Activated naive CD8-positive, alpha-beta T cell (primary cell): ENCODE data around the gene ROS1.

Experiments used
- H3K27ac Mint-ChIP-seq: one replicate; pipeline ENCODE4 v1.8.0; 2021; ENCODE audit warnings: mixed read lengths
- H3K27me3 Mint-ChIP-seq: one replicate; pipeline ENCODE4 v1.8.0; 2021; ENCODE audit warnings: mixed read lengths
- H3K36me3 Mint-ChIP-seq: one replicate; pipeline ENCODE4 v1.8.0; 2021; ENCODE audit warnings: mixed read lengths
- H3K4me1 Mint-ChIP-seq: one replicate; pipeline ENCODE4 v1.8.0; 2021; ENCODE audit warnings: low read depth, mixed read lengths
- H3K4me3 Mint-ChIP-seq: one replicate; pipeline ENCODE4 v1.8.0; 2021; ENCODE audit warnings: mild to moderate bottlenecking, mixed read lengths
- H3K9me3 Mint-ChIP-seq: one replicate; pipeline ENCODE4 v1.8.0; 2021; ENCODE audit warnings: low read depth, mixed read lengths

Gene ROS1

DNA sequence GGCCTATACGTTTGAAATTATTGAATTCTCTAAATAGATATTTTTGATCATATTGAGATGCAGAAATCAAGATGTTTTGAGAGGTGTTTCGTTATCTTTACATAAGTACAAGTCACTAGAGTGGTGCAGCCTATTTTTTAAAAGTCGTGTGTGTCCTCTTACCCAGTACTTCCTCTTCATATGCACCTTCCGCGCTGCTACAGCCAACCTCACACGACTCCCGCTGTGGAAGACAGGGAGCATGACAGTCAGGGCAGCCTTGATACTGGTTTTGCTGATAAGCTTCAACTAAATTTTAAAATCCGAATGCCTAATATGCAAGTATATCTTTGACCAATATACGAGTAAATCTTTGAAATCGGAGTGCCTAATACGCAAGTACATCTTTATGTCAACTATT lies 16.3 kb downstream of the ROS1 start:
- Mint-ChIP-seq H3K9me3 (no peaks in the 10 kb centered on the region), H3K27me3 (peaks cover 11% of the 10 kb centered on the region), H3K4me1 (no peaks in the 10 kb centered on the region), H3K36me3 (no peaks in the 10 kb centered on the region), H3K4me3 (no peak overlapping the region), H3K27ac (no peak overlapping the region)

DNA sequence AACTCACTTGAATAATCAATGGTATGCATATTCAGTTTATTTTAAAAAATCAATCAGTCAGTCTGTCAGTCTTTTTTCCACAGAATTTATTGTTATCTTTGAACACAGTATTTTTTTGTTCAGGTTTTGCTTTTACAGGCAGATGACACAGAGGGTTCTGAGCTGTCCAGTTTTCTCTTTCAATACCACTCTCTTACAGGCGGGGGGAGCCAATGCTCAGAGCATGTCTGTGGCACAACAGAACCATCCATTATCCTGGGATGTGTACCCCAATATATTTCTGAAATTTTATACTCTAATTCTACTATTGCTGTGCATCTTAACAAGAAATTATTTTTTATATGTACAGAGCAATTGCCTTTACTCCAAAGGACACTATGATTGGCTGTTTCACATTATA lies 21.2 kb downstream of the ROS1 start:
- Mint-ChIP-seq H3K36me3 (no peaks in the 10 kb centered on the region), H3K27ac (no peak overlapping the region), H3K4me1 (no peaks in the 10 kb centered on the region), H3K9me3 (no peaks in the 10 kb centered on the region), H3K27me3 (peaks cover 3% of the 10 kb centered on the region), H3K4me3 (no peak overlapping the region)

DNA sequence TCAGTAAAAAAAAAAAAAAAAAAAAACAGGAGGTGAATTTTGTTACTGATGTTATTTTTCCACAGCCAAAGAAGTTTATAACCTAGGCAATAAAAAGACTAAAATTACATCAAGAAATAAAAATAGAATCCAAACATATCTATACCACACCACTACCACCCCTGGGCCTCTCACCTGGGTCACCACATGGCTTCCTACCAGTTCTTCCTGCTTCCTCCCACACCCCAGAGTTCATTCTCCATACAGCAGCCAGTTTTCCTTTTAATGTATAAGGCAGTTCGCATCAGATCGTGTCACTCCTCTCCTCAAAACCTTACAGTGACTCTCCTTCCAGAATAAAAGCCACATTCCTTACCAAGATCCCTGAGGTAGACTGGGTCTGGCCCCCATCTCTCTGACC lies 23.9 kb downstream of the ROS1 start:
- H3K36me3 Mint-ChIP-seq: no peaks in the 10 kb centered on the region
- no peaks in the 10 kb centered on the region for H3K4me1 Mint-ChIP-seq
- peaks cover 2% of the 10 kb centered on the region for H3K27me3 Mint-ChIP-seq
- H3K27ac Mint-ChIP-seq: no peak overlapping the region
- no peak overlapping the region for H3K4me3 Mint-ChIP-seq
- no peaks in the 10 kb centered on the region for H3K9me3 Mint-ChIP-seq

DNA sequence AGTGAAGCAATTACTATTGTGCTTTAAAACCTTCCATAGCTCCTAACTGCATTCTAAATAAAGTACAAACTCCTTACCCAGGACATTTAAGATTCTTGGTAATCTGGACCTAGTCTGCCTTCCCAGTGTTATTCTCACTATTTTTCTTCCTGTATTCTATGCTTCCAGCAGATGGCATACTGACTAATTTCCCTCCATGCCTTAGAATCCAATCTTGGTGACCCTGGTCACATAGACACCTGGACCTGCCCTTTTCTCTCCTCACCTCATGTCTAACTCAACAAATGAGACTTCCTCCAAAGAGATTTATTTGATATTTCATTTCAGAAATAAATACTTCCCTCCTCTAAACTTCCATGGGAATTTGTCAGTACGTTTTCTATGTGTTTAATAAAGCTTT lies 25.8 kb downstream of the ROS1 start:
- Mint-ChIP-seq H3K36me3 (no peaks in the 10 kb centered on the region), H3K4me1 (no peaks in the 10 kb centered on the region), H3K27me3 (peaks cover 2% of the 10 kb centered on the region), H3K4me3 (no peak overlapping the region), H3K9me3 (no peaks in the 10 kb centered on the region), H3K27ac (no peak overlapping the region)

DNA sequence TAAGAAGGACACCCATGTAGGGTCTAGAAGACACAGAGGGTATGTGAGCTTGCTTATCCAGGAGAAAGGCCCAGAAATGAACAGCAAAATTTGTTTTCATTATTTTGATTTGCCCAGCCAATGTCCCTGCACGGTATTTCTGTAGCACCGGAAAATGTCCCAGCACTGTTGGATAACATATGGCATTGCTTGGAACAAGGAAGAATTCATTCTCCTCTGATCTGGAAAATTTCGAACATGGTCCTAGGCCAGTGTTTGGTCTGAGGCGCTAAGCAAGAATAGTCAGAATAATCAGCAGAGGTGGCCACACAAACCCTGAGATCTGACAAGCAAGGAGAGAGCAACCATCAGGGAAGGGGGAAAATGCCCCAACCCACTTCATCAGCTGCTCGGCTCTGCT lies 26.6 kb downstream of the ROS1 start:
- Mint-ChIP-seq H3K4me1 (no peaks in the 10 kb centered on the region), H3K27me3 (peaks cover 3% of the 10 kb centered on the region), H3K27ac (no peak overlapping the region), H3K4me3 (no peak overlapping the region), H3K9me3 (no peaks in the 10 kb centered on the region), H3K36me3 (no peaks in the 10 kb centered on the region)

DNA sequence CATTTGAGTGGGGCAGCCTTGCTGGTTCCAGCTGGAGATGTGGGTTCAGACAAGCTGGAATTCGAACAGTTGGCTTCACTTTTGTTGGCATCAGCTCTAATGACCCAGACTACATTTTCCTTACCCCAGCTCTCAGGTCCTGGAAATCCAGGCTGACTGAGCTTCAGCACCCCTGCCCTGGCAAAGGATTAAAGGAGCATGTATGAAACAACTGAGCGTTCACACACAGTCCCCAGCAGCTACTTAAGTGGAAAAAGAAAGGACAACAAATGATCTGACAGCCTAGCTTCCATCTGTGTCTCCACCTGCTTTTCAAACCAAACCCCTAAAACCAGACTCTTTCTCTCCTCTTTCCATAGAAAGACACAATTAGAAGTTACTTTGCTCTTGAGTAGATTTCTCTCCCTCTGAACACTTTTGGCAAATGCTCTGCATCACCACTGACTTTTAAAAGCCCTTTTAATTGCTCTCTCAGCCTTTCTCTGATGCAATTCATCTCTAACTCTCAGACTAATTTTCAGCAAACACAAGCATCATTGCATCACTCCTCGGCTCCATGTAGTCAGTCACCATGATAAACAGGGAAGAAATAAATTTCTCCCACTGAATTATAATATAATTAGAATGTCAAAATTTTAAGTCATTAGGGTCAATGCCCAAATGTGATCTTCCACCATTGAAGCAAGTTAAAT lies 28.1 kb downstream of the ROS1 start:
- H3K4me1 Mint-ChIP-seq: no peaks in the 10 kb centered on the region
- no peak overlapping the region for H3K4me3 Mint-ChIP-seq
- peaks cover 8% of the 10 kb centered on the region for H3K27me3 Mint-ChIP-seq

DNA sequence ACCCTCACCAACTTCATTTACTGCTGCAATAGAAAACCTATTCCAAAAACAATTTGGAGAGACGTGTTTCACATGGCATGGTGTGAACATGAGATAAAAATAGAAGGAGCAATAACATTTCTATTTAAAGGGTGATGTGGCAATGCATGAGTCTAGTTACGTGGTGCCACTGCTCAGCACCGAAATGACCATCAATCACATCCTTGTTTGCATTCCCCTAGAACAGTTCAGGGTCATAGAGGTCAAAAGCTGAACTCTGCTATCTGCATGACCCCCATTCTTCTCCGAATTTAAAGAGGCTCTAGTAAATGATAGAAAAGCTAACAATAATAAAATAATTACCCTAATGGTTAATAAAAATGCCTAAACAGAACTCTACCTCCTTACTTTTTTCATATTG lies 29.5 kb downstream of the ROS1 start:
- Mint-ChIP-seq H3K9me3 (no peaks in the 10 kb centered on the region), H3K36me3 (no peaks in the 10 kb centered on the region), H3K27ac (no peak overlapping the region), H3K4me1 (no peaks in the 10 kb centered on the region), H3K4me3 (no peak overlapping the region), H3K27me3 (peaks cover 12% of the 10 kb centered on the region)

More for the DNA sequence above, 28.1 kb downstream of the ROS1 start:
- Mint-ChIP-seq H3K36me3 (no peaks in the 10 kb centered on the region), H3K27ac (no peak overlapping the region), H3K9me3 (no peaks in the 10 kb centered on the region)

DNA sequence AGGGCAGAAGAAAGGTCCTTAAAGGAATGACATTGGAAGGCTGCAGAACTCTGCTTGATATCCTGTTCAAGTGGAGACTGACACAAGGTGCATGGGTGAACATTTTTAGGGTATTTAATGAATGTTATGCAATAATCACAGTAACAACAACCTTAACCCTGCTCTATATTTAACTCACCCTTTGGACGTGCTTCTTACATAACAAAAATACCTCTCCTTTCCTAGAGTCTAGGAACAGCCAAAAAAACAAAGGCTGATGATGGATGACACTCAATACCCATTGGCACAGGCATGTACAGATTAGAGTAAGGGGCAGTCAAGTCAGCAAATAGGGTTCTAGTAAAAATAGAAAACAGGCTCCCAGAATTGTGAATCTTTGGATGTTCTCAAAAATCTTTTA lies 30.6 kb downstream of the ROS1 start:
- no peak overlapping the region for H3K27ac Mint-ChIP-seq
- H3K9me3 Mint-ChIP-seq: no peaks in the 10 kb centered on the region
- H3K4me3 Mint-ChIP-seq: no peak overlapping the region
- H3K27me3 Mint-ChIP-seq: peaks cover 12% of the 10 kb centered on the region
- H3K4me1 Mint-ChIP-seq: no peaks in the 10 kb centered on the region
- no peaks in the 10 kb centered on the region for H3K36me3 Mint-ChIP-seq

DNA sequence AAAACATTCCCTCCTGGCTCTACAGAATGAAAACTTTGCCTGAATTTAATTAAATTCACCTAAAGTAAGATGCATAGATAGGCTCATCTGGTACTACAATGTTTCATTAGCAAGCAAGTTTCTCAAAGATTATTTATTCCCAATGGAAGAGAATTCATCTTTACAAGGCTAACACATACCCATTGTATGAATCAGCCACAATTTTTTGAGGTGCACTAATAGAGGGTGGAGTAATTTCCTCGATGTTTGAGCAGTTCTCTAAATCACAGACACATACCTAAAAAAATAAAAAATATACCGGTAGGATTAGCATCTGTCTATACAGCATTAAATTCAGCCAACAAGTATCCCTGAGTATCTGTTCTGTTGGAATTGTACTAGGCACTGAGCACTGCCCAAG lies 32.7 kb downstream of the ROS1 start:
- Mint-ChIP-seq H3K4me1 (no peaks in the 10 kb centered on the region), H3K4me3 (no peak overlapping the region), H3K27ac (no peak overlapping the region), H3K27me3 (peaks cover 12% of the 10 kb centered on the region), H3K36me3 (no peaks in the 10 kb centered on the region), H3K9me3 (no peaks in the 10 kb centered on the region)

DNA sequence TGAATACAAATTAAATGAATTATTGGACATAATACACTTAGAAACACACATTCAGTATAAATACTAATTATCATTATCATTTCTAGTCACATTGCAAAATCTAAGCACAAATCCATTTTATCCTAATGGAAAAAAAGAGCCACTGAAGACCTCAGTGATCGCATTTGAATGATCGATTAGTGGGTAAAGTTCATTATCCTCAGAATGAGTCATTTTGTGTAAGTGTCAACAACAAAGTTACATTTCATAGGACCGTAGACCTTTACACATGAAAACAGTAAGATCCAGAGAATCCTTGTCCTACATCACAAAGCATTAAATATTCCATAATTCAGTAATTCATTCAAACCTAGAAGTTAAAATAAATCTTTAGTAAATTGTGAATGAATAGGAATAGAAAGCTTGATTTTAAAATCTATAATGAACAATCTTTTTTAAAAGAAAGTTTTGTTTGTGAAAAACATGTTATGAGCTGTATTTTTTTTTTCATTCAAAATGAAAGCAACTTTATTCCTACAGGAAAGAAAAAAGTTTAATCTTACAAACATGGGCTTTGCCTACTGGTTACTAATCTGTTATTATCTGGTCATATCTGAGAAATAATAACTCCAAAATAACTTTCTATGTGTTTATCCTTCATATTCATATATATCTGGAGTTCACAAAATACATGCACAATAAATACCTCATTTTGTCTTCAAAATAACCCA lies 33.7 kb downstream of the ROS1 start:
- Mint-ChIP-seq H3K36me3 (no peaks in the 10 kb centered on the region), H3K4me3 (no peak overlapping the region), H3K27ac (no peak overlapping the region), H3K27me3 (peaks cover 10% of the 10 kb centered on the region), H3K4me1 (no peaks in the 10 kb centered on the region), H3K9me3 (no peaks in the 10 kb centered on the region)

DNA sequence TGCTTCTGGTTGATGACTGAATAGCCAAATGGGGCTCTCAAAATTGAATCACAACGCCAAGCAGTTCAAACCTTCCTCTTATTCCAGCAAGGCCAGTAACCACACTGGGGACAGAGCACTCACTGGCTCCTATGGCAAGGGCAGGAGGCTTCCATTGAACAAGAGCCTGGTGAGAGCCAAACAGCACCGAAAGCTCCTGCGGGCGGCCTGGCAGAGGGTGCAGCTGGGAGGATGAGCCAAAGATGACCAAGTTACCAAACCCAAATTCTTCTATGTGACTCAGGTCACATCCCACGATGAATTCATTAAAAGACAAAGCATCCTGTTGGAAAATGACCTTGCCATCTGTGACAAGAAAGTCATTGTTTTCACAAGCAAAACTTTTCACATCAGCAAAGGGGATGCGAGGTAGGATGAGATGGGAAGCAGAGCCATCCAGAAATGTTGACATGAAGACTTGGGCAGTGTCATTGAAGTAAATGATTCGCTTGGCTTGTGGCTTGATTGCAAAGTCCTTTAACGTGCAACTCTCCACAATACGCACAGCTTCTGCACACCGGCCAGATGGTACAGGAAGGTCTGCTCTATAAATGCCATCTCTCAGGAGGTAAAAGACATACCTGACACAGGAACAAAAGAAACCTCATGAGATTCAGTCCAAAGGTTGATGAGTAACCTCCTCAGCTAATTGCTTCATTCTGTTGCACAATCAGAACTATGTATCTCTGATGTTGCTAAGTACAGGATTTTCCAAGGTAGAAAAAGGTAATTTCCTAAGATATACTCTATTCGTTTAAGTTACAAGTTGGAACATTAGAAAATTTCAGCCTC lies 36.3 kb downstream of the ROS1 start:
- Mint-ChIP-seq H3K27ac (no peak overlapping the region), H3K4me3 (no peak overlapping the region), H3K9me3 (no peaks in the 10 kb centered on the region), H3K36me3 (no peaks in the 10 kb centered on the region), H3K4me1 (no peaks in the 10 kb centered on the region), H3K27me3 (peaks cover 16% of the 10 kb centered on the region)

DNA sequence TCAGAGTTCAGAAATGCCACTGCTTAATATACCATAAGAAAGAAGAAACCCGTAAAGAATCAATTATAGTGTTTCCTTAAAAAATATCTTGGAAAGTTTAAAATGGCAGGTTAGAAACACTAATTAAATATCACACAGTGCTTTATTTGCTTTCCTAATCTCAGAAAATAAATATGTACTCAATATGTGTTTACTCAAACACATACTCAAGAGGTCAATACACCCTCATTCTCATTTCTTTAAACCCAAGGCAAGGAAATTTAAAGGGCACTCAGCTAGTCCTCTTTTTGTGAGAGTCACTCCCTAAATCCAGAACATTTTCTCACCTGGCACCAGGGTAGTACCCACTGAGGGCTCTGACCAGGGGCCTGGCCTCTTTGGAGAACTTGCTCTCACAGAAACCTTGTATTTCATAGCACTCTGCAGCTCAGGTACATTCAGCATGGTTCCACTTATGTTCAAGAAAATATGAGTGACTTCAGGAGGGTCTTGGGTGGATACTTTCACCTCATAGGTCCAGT lies 38.2 kb downstream of the ROS1 start:
- Mint-ChIP-seq H3K4me1 (no peaks in the 10 kb centered on the region), H3K4me3 (no peak overlapping the region), H3K27me3 (peaks cover 9% of the 10 kb centered on the region), H3K27ac (no peak overlapping the region), H3K36me3 (no peaks in the 10 kb centered on the region), H3K9me3 (no peaks in the 10 kb centered on the region)

DNA sequence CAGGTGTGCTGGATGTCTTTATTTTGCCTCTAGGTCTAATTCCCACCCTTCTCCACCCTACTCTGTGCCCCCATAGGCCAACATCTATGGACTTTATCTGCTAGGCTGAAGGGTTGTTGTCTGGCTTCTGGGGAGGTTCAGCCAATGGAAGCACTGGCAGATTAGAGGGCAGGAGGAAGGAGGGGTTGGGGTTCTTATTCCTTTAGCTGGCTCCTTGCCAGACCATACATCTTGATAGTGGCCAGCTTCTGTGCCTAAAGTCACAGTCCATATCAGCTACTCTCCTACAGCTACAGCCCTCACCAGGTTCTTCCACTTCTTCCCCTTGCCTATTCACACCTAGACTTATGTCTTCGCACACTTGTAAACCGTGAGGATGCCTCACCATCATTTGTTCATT lies 41.1 kb downstream of the ROS1 start:
- no peak overlapping the region for H3K4me3 Mint-ChIP-seq
- H3K36me3 Mint-ChIP-seq: no peaks in the 10 kb centered on the region
- H3K27me3 Mint-ChIP-seq: peaks cover 8% of the 10 kb centered on the region
- no peaks in the 10 kb centered on the region for H3K9me3 Mint-ChIP-seq
- H3K27ac Mint-ChIP-seq: no peak overlapping the region
- H3K4me1 Mint-ChIP-seq: no peaks in the 10 kb centered on the region

DNA sequence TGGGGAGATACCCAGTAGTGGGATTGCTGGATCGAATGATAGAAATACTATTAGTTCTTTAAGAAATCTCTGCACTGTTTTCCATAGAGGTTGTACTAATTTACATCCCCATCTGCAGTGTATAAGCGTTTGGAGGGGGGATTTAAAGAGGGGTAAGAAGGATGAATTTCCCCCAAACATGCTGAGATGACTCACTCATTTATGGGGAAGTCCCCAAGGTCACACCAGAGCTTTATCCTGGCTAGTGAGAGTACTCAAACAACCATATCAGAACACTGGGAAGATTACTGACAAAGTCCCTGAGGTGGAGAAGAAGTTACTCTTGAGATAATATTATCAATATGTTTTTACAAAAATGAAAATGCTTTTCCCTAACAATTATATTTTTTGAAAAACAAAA lies 44.0 kb downstream of the ROS1 start:
- Mint-ChIP-seq H3K27ac (no peak overlapping the region), H3K4me3 (no peak overlapping the region), H3K36me3 (no peaks in the 10 kb centered on the region), H3K9me3 (no peaks in the 10 kb centered on the region), H3K4me1 (no peaks in the 10 kb centered on the region), H3K27me3 (peaks cover 8% of the 10 kb centered on the region)

DNA sequence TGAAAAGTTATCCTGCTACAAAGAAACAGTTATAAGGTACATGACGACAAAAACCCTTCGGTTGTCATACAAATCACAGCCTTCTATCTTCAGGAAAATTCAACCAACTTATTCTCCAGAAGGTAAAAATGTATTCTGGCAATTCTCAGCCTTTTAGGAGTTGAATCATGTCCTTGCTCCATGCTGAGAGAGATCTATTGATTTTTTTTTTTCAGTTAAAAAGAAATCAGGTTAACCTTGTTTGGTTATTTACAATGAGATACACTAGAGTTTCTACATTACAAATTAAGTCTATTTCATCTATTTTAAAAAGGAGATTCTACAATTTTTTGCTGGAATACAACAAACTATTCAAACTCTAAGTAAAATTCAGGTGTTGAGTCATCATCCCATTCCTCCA lies 45.4 kb downstream of the ROS1 start:
- no peaks in the 10 kb centered on the region for H3K36me3 Mint-ChIP-seq
- no peak overlapping the region for H3K4me3 Mint-ChIP-seq
- peaks cover 8% of the 10 kb centered on the region for H3K27me3 Mint-ChIP-seq
- no peak overlapping the region for H3K27ac Mint-ChIP-seq
- no peaks in the 10 kb centered on the region for H3K4me1 Mint-ChIP-seq
- H3K9me3 Mint-ChIP-seq: no peaks in the 10 kb centered on the region
